Left lung (tissue), 10 donors: Measurements from ENCODE around the gene MYH14. TPM values are rescaled to one million over a fixed set of nuclear protein-coding genes. Genes with fewer than 3 reads are reported as not detected.

Experiments
- ATAC-seq: fragments of 200-7000 bp; cut with Tn5 transposase; one replicate; pipeline ENCODE4 v1.9.1; 2020; ENCODE audit warnings: moderate library complexity
- DNase-seq, 4 donors: peaks; one replicate each; pipeline ENCODE4 v3.0.0-alpha.2; 2013 to 2020
- H3K27ac ChIP-seq, 2 donors: fragments of 200-600 bp; sonication (generic) in 1 of 2; one replicate each; pipeline versions ENCODE4 v1.5.0 to v1.8.0; 2020 to 2021
- H3K27me3 ChIP-seq, 2 donors: fragments of 200-600 bp; sonication (generic) in 1 of 2; one replicate each; pipeline versions ENCODE4 v1.5.0 to v1.8.0; 2020 to 2021
- H3K36me3 ChIP-seq, 2 donors: fragments of 200-600 bp; sonication (generic) in 1 of 2; one replicate each; pipeline versions ENCODE4 v1.5.0 to v1.8.0; 2020 to 2021
- H3K4me1 ChIP-seq, 2 donors: fragments of 200-600 bp; one replicate each; pipeline ENCODE4 v1.8.0; 2021
- H3K4me3 ChIP-seq, 2 donors: fragments of 200-600 bp; sonication (generic) in 1 of 2; one replicate each; pipeline versions ENCODE4 v1.5.0 to v1.8.0; 2020 to 2021; ENCODE audit warnings: mild to moderate bottlenecking in 1 of 2
- H3K9me3 ChIP-seq, 2 donors: fragments of 200-600 bp; sonication (generic) in 1 of 2; one replicate each; pipeline versions ENCODE4 v1.5.0 to v1.8.0; 2020 to 2021
- CTCF ChIP-seq, 2 donors: fragments of 200-600 bp; sonication (generic) in 1 of 2; IDR thresholded peaks; one replicate each; pipeline versions ENCODE4 v1.5.0 to v1.8.0; 2021; ENCODE audit warnings: antibody characterized with exemption in 2 of 2
- intact Hi-C, 2 donors: fragments of 100-400 bp; cut with DNase I; formaldehyde crosslinking; loops; one replicate each; pipeline versions ENCODE4 v1.11.2 to v1.14.2; 2022
- polyA plus RNA-seq, 6 donors: library from polyadenylated mRNA; unstranded; fragments of 120-200 nt; gene quantifications; one replicate each; pipeline ENCODE4 v1.2.1, GENCODE V29; 2013; ENCODE audit not compliant: insufficient read length in 6 of 6
- total RNA-seq, 2 donors: library from RNA; stranded (reverse); fragmentation: NEBNext Ultra II Directional; extraction: Animal tissue kit (Norgen Biotek cat#: 25700); gene quantifications; one replicate each; pipeline ENCODE4 v1.2.1, GENCODE V29; 2021
- donor health status: DM: no; HTN: yes; CAD: no.
- donor health status: DM: no; HTN: no; CAD: no.

MYH14 gene
- total and polyA plus RNA-seq, 8 donors = 46.0 to 195 (median 55.6) TPM

GRCh38 chr19:50190439-50190891, 13.0 kb upstream of the MYH14 start:
- DNase-seq (peak in 1 of 4 donors; percentile 15), ATAC-seq (no peak)
- no peaks in the 10 kb centered on the region for H3K36me3 ChIP-seq
- peaks cover 0 to 5% of the 10 kb centered on the region in 2 donors for H3K27me3 ChIP-seq
- no peaks in the 10 kb centered on the region for H3K9me3 ChIP-seq
- intact Hi-C loops = no loop called here
- no peak overlapping the region for H3K4me3 ChIP-seq
- no peak overlapping the region for H3K27ac ChIP-seq
- TF ChIP-seq CTCF (IDR thresholded peaks at IDR 0.05) = no peak
- H3K4me1 ChIP-seq = no peaks in the 10 kb centered on the region

- ATAC-seq (no peak), DNase-seq (peak in 2 of 4 donors; percentile 91 to 92)
- TF ChIP-seq CTCF (IDR thresholded peaks at IDR 0.05) = no peak
- no peaks in the 10 kb centered on the region for H3K9me3 ChIP-seq
- H3K36me3 ChIP-seq = no peaks in the 10 kb centered on the region
- intact Hi-C loops = no loop called here
- H3K27me3 ChIP-seq = peaks cover 0 to 13% of the 10 kb centered on the region in 2 donors
- H3K4me3 ChIP-seq = no peak overlapping the region
- H3K27ac ChIP-seq = no peak overlapping the region
- H3K4me1 ChIP-seq = no peaks in the 10 kb centered on the region
These were observed 12.2 kb upstream of the MYH14 start for GRCh38 chr19:50191216-50191615.

GRCh38 chr19:50192463-50193211, 10.8 kb upstream of the MYH14 start:
- ATAC-seq (no peak), DNase-seq (no peak)
- Histone ChIP-seq H3K36me3 (no peaks in the 10 kb centered on the region), H3K4me3 (no peak overlapping the region), H3K9me3 (no peaks in the 10 kb centered on the region), H3K27ac (no peak overlapping the region), H3K27me3 (peaks cover 0 to 13% of the 10 kb centered on the region in 2 donors), H3K4me1 (no peaks in the 10 kb centered on the region)
- TF ChIP-seq CTCF (IDR thresholded peaks at IDR 0.05) = no peak
- intact Hi-C loops = no loop called here

GRCh38 chr19:50195224-50195623, 8.2 kb upstream of the MYH14 start:
- H3K36me3 ChIP-seq = no peaks in the 10 kb centered on the region
- TF ChIP-seq CTCF (IDR thresholded peaks at IDR 0.05) = no peak
- H3K9me3 ChIP-seq = no peaks in the 10 kb centered on the region
- peaks cover 0 to 13% of the 10 kb centered on the region in 2 donors for H3K27me3 ChIP-seq
- DNase-seq (no peak), ATAC-seq (no peak)
- intact Hi-C loops = no loop called here
- no peak overlapping the region for H3K4me3 ChIP-seq
- no peaks in the 10 kb centered on the region for H3K4me1 ChIP-seq
- H3K27ac ChIP-seq = no peak overlapping the region

GRCh38 chr19:50196322-50196932, 7.0 kb upstream of the MYH14 start:
- TF ChIP-seq CTCF (IDR thresholded peaks at IDR 0.05) = no peak
- no peak for DNase-seq
- Histone ChIP-seq H3K27ac (no peak overlapping the region), H3K9me3 (no peaks in the 10 kb centered on the region), H3K36me3 (no peaks in the 10 kb centered on the region), H3K4me1 (no peaks in the 10 kb centered on the region), H3K27me3 (peaks cover 0 to 25% of the 10 kb centered on the region in 2 donors), H3K4me3 (no peak overlapping the region)
- ATAC-seq = no peak
- intact Hi-C loops = no loop called here
